Gastrocnemius medialis (tissue), 4 donors: Measurements from ENCODE around the gene KRTAP6-3.

Experiments used
- POLR2A ChIP-seq, 2 donors: fragments of 450-650 bp; IDR thresholded peaks; one replicate each; pipeline ENCODE4 v1.6.1; 2017; ENCODE audit warnings: antibody characterized with exemption in 2 of 2, mild to moderate bottlenecking in 2 of 2, moderate library complexity in 2 of 2
- TF ChIP-seq, protein P1 (sequence below), 5 experiments: fragments of 450-650 bp in 3 of 5; fragments of 200-600 bp in 2 of 5; sonication (generic) in 2 of 5; IDR thresholded peaks in 4 of 5; conservative IDR thresholded peaks in 1 of 5; 1 replicate in 4 of 5; 2 replicates in 1 of 5; pipeline ENCODE4 v1.5.1; 2016 to 2019; ENCODE audit warnings: antibody characterized with exemption in 5 of 5, mild to moderate bottlenecking in 3 of 5, moderate library complexity in 3 of 5

DNA sequence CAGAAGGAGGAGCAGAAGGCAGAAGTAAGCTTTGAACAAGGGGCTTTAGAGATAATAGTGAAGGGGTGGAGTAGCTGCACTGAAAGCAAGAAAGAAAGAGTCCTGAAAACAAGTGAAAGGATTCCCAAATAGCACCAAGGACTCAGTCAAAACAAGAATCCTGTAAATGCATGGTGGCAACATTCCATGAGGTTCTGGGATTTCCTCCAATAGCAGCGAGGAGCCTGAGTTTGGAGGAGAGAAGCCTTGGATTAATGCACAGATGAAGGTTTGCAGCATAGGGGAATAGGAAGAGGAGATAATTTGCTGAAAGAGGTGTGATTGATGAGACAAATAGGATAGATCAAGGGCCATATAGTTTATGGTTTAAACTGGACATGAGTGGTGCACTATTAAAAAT, 12.9 kb upstream of the KRTAP6-3 start:
- TF ChIP-seq, protein P1, sequence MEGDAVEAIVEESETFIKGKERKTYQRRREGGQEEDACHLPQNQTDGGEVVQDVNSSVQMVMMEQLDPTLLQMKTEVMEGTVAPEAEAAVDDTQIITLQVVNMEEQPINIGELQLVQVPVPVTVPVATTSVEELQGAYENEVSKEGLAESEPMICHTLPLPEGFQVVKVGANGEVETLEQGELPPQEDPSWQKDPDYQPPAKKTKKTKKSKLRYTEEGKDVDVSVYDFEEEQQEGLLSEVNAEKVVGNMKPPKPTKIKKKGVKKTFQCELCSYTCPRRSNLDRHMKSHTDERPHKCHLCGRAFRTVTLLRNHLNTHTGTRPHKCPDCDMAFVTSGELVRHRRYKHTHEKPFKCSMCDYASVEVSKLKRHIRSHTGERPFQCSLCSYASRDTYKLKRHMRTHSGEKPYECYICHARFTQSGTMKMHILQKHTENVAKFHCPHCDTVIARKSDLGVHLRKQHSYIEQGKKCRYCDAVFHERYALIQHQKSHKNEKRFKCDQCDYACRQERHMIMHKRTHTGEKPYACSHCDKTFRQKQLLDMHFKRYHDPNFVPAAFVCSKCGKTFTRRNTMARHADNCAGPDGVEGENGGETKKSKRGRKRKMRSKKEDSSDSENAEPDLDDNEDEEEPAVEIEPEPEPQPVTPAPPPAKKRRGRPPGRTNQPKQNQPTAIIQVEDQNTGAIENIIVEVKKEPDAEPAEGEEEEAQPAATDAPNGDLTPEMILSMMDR (IDR thresholded peaks at IDR 0.05 in 4 of 5, conservative IDR thresholded peaks at IDR 0.05 in 1 of 5), result no peak
- TF ChIP-seq POLR2A (IDR thresholded peaks at IDR 0.05), result no peak
